Ramos (cell line): ENCODE results near the gene PADI3.
"Not testable (repeated sequence)": the region's sequence is repeated elsewhere in the genome, so short reads cannot be mapped to it uniquely, and the experiment has no call there.

Experiments used
- in situ Hi-C: fragments of 300-500 bp; cut with MboI; formaldehyde crosslinking; loops from one replicate; pipeline ENCODE4 v1.14.3; 2022; ENCODE audit warnings: low sequenced_read_pairs; ENCODE audit not compliant: unreplicated experiment

The PADI3 gene

GRCh38 chr1:17316704-17317103 lies 67.8 kb downstream of the PADI3 start:
- in situ Hi-C loops: no loop called here

- in situ Hi-C loops: no loop called here
Observed at GRCh38 chr1:17318262-17318661, 69.4 kb downstream of the PADI3 start.

GRCh38 chr1:17319561-17320350 lies 70.9 kb downstream of the PADI3 start:
- in situ Hi-C loops: no loop called here

- in situ Hi-C loops: not testable (repeated sequence)
Observed at GRCh38 chr1:17321857-17322390, 73.0 kb downstream of the PADI3 start.

GRCh38 chr1:17328855-17329254 lies 80.0 kb downstream of the PADI3 start:
- in situ Hi-C loops: no loop called here

GRCh38 chr1:17329610-17330009 lies 80.7 kb downstream of the PADI3 start:
- in situ Hi-C loops: no loop called here

GRCh38 chr1:17330856-17331255 lies 82.0 kb downstream of the PADI3 start:
- in situ Hi-C loops: no loop called here

GRCh38 chr1:17333081-17333480 lies 84.2 kb downstream of the PADI3 start:
- in situ Hi-C loops: no loop called here
